ENCODE data around the gene BEST2. TPM values are rescaled to one million over a fixed set of nuclear protein-coding genes. Genes with fewer than 3 reads are reported as not detected.
"Not testable (repeated sequence)": the region's sequence is repeated elsewhere in the genome, so short reads cannot be mapped to it uniquely, and the experiment has no call there.

Gene BEST2
- total and polyA plus RNA-seq, 4 experiments from 2014 or later, result not detected

DNA sequence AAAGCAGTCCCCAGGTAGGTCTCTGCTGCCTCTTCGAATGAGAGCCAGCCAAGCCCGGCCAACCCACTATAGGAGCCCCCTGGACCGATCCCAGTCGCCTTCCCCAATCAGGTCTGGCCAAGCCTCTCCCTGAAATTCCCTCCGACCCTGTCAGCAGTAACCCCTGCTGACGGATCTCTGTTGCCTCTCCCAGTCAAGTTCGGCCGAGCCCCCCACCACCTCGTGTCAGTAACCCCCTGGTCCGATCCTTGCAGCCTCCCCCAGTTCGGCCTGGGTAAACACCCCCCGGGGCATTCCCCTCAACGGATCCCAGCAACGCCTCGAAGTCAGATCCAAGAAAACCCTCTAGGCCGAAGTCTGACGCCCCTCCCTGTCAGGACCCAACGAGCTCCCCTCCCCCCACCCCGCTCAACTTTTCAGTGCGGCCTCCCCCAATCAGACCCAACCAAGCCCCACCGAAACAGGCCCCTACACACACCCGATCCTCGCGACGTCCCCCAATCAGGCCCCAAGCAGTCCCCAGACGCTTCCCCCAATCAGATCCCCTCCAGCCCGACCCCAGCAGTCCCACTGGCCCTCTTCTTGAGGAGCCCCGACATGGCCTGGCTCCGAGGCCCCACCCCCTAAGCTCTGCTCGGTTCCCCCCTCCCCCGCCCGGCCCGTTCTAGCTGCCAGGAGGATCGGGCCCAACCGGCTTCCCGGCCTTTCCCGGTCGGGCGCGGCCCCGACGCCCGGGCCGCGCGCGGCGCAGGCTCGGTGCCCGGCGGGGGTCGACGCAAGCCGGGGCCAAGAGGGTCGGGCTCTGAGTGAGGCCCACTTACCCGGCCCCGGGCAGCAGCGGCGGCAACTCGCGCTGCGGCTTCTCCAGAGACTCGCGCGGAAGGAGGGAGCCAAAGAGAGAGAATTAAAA lies 29.7 kb upstream of the BEST2 start:
- H3K4me1 ChIP-seq (ENCODE audit: insufficient read depth, low read length), result peaks cover 30% of the 10 kb centered on the region
- peaks cover 0 to 4% (median 0%) of the 10 kb centered on the region in 8 donors for H3K9me3 Mint-ChIP-seq
- H3K27me3 ChIP-seq (ENCODE audit: insufficient read depth, low read length), result no peaks in the 10 kb centered on the region
- intact Hi-C loops (cut with micrococcal nuclease), result loop anchor here (1.0 to 5.0 kb wide), 2 partner anchors 12 to 40 kb away; partner anchors contain the start of genes DHPS and TRIR
- H3K4me3 Mint-ChIP-seq, result peak overlapping the region; percentile 91 to 98 (median 94)
- peaks cover 21 to 53% (median 35%) of the 10 kb centered on the region in 4 donors for H3K4me1 Mint-ChIP-seq
- H3K36me3 ChIP-seq (ENCODE audit: insufficient read depth, low read length), result peaks cover 6% of the 10 kb centered on the region
- H3K27me3 Mint-ChIP-seq, result peaks cover 0 to 1% of the 10 kb centered on the region in 2 donors
- ChIA-PET POLR2A (ENCODE audit: partially characterized antibody) (interaction anchor here (0.9 to 5.9 kb wide), 20 partner anchors 8 to 226 kb away, joined by 3 to 135 read pairs (median 4); partner anchors contain the start of genes DHPS, FBXW9, GET3 and JUNB), CTCF (ENCODE audit: partially characterized antibody) (interaction anchor here (1.2 to 12.0 kb wide), 8 partner anchors 11 to 74 kb away, joined by 3 to 126 read pairs (median 6); partner anchors contain the start of genes DHPS and TRIR)
- H3K27ac Mint-ChIP-seq, result peak overlapping the region; percentile 89 to 98 (median 95)
- DNase-seq, result peak in 3 of 5 donors; percentile 37 to 69 (median 46)
- no peaks in the 10 kb centered on the region for H3K9me3 ChIP-seq (ENCODE audit: control insufficient read depth in 1 of 2, low read length in 2 of 2)
- peak overlapping the region; percentile 73 for H3K27ac ChIP-seq (ENCODE audit: low read depth, low read length)
- peaks cover 6 to 27% of the 10 kb centered on the region in 2 donors for H3K36me3 Mint-ChIP-seq
- H3K4me3 ChIP-seq (ENCODE audit: low read length in 2 of 2), result peak overlapping the region; percentile 61 to 78

DNA sequence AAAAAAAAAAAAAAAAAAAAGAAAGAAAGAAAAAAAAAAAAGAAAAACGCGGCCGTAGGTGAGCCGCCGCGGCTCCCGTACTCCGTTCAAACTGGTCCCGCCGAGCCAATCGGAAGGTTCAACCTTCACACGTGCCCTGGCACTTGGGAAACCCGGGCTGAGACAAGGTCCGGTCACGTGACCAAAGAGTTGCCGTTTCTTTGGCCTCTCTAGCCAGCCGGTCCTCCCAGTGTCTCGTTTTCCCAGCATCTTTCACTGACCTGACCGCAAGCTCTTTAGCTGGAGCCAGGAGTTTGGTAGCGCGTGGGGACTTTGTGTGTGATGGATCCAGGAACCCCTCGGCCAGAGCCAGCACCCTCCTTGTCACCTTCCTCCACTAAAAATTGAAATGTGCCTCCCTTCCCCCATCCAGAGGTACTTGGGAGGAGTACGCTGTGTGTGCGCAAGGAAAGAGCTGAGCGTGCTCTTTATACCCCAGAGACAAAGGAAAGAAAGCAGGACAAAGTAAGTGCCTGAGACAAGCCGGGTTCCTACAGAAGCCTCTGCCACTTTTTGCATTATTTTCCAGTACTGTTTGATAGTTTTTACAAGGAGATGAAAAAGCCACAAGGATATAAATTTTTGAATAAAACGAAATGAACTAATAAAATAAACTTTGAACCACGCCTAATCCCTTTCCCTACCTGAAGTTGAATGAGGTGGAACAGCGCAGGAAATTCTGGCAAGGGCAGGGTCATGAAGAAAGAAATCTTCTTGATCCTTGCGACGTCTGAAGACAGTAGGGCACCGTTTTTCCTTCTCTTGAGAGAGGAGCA lies 28.8 kb upstream of the BEST2 start:
- peak overlapping the region; percentile 21 to 78 for H3K4me3 ChIP-seq (ENCODE audit: low read length in 2 of 2)
- no peaks in the 10 kb centered on the region for H3K27me3 ChIP-seq (ENCODE audit: insufficient read depth, low read length)
- intact Hi-C loops (cut with micrococcal nuclease), result loop anchor here (1.0 to 5.0 kb wide), 3 partner anchors 12 to 40 kb away; partner anchors contain the start of genes DHPS, FBXW9 and TRIR
- H3K4me1 Mint-ChIP-seq, result peaks cover 21 to 54% (median 35%) of the 10 kb centered on the region in 4 donors
- peak overlapping the region; percentile 73 for H3K27ac ChIP-seq (ENCODE audit: low read depth, low read length)
- H3K9me3 Mint-ChIP-seq, result peaks cover 0 to 4% (median 0%) of the 10 kb centered on the region in 8 donors
- DNase-seq, result peak; percentile 91 to 97 (median 95)
- ChIA-PET POLR2A (ENCODE audit: partially characterized antibody) (interaction anchor here (0.9 to 5.9 kb wide), 22 partner anchors 9 to 243 kb away, joined by 3 to 135 read pairs (median 4); partner anchors contain the start of genes DHPS, FBXW9, GET3 and JUNB), CTCF (ENCODE audit: partially characterized antibody) (interaction anchor here (1.2 to 12.0 kb wide), 12 partner anchors 10 to 125 kb away, joined by 3 to 126 read pairs (median 4); partner anchors contain the start of genes DHPS, GET3, JUNB and TRIR)
- peaks cover 30% of the 10 kb centered on the region for H3K4me1 ChIP-seq (ENCODE audit: insufficient read depth, low read length)
- H3K27ac Mint-ChIP-seq, result peak overlapping the region; percentile 88 to 98 (median 93)
- H3K9me3 ChIP-seq (ENCODE audit: control insufficient read depth in 1 of 2, low read length in 2 of 2), result no peaks in the 10 kb centered on the region
- peaks cover 6 to 27% of the 10 kb centered on the region in 2 donors for H3K36me3 Mint-ChIP-seq
- H3K4me3 Mint-ChIP-seq, result peak overlapping the region; percentile 87 to 98 (median 92)
- peaks cover 0 to 1% of the 10 kb centered on the region in 2 donors for H3K27me3 Mint-ChIP-seq
- peaks cover 5% of the 10 kb centered on the region for H3K36me3 ChIP-seq (ENCODE audit: insufficient read depth, low read length)

- intact Hi-C loops (cut with micrococcal nuclease), result loop anchor here (1.0 to 5.0 kb wide), 2 partner anchors 27 to 41 kb away; partner anchors contain the start of genes DHPS and FBXW9
- peaks cover 0 to 4% (median 0%) of the 10 kb centered on the region in 8 donors for H3K9me3 Mint-ChIP-seq
- DNase-seq, result no peak
- CTCF ChIA-PET (ENCODE audit: partially characterized antibody), result interaction anchor here (0.6 to 12.0 kb wide), 12 partner anchors 10 to 125 kb away, joined by 3 to 126 read pairs (median 4); partner anchors contain the start of genes GET3, JUNB and TRIR
- Histone ChIP-seq H3K9me3 (ENCODE audit: control insufficient read depth in 1 of 2, low read length in 2 of 2) (no peaks in the 10 kb centered on the region), H3K27me3 (ENCODE audit: insufficient read depth, low read length) (no peaks in the 10 kb centered on the region), H3K4me3 (ENCODE audit: low read length in 2 of 2) (peak overlapping the region; percentile 21 to 78), H3K4me1 (ENCODE audit: insufficient read depth, low read length) (peaks cover 30% of the 10 kb centered on the region), H3K27ac (ENCODE audit: low read depth, low read length) (peak overlapping the region; percentile 68), H3K36me3 (ENCODE audit: insufficient read depth, low read length) (peaks cover 5% of the 10 kb centered on the region)
- peaks cover 21 to 54% (median 35%) of the 10 kb centered on the region in 4 donors for H3K4me1 Mint-ChIP-seq
- H3K27ac Mint-ChIP-seq, result peak overlapping the region; percentile 88 to 98 (median 93)
- H3K4me3 Mint-ChIP-seq, result peak overlapping the region; percentile 87 to 98 (median 92)
- POLR2A ChIA-PET (ENCODE audit: partially characterized antibody), result interaction anchor here (0.5 to 5.9 kb wide), 18 partner anchors 9 to 456 kb away, joined by 3 to 135 read pairs (median 6); partner anchors contain the start of genes DHPS, FBXW9, GET3 and JUNB
- H3K36me3 Mint-ChIP-seq, result peaks cover 6 to 27% of the 10 kb centered on the region in 2 donors
- peaks cover 0 to 1% of the 10 kb centered on the region in 2 donors for H3K27me3 Mint-ChIP-seq
These were observed 28.3 kb upstream of the BEST2 start for GRCh38 chr19:12723381-12723640.

GRCh38 chr19:12723641-12724426 lies 27.8 kb upstream of the BEST2 start, which contains the start of gene TNPO2:
TSS of gene TNPO2 (minus strand) at chr19:12723932. CDS start at chr19:12720977, 2,955 bp downstream.
- Histone ChIP-seq H3K9me3 (ENCODE audit: control insufficient read depth in 1 of 2, low read length in 2 of 2) (no peaks in the 10 kb centered on the region), H3K4me3 (ENCODE audit: low read length in 2 of 2) (peak within 1 kb of the TSS; percentile 21 to 78), H3K4me1 (ENCODE audit: insufficient read depth, low read length) (peaks cover 30% of the 10 kb centered on the region), H3K36me3 (ENCODE audit: insufficient read depth, low read length) (peaks cover 4% of the 10 kb centered on the region), H3K27ac (ENCODE audit: low read depth, low read length) (peak within 1 kb of the TSS; percentile 68), H3K27me3 (ENCODE audit: insufficient read depth, low read length) (no peaks in the 10 kb centered on the region)
- intact Hi-C loops (cut with micrococcal nuclease), result loop anchor here (1.0 to 5.0 kb wide), 2 partner anchors 28 to 42 kb away; partner anchors contain the start of genes DHPS and FBXW9
- Mint-ChIP-seq H3K27ac (peak within 1 kb of the TSS; percentile 88 to 98 (median 93)), H3K36me3 (peaks cover 1 to 23% of the 10 kb centered on the region in 2 donors), H3K9me3 (peaks cover 0 to 4% (median 0%) of the 10 kb centered on the region in 8 donors), H3K4me3 (peak within 1 kb of the TSS; percentile 87 to 98 (median 92)), H3K4me1 (peaks cover 18 to 52% (median 35%) of the 10 kb centered on the region in 4 donors), H3K27me3 (peaks cover 0 to 1% of the 10 kb centered on the region in 2 donors)
- ChIA-PET POLR2A (ENCODE audit: partially characterized antibody) (interaction anchor here (0.5 to 5.9 kb wide), 17 partner anchors 9 to 1798 kb away, joined by 3 to 135 read pairs (median 5); partner anchors contain the start of genes DHPS, FBXW9, GET3 and JUNB), CTCF (ENCODE audit: partially characterized antibody) (interaction anchor here (0.6 to 12.0 kb wide), 10 partner anchors 9 to 124 kb away, joined by 3 to 126 read pairs (median 4); partner anchors contain the start of genes GET3, JUNB and TRIR)
- DNase-seq, result peak; percentile 50 to 69 (median 55)

DNA sequence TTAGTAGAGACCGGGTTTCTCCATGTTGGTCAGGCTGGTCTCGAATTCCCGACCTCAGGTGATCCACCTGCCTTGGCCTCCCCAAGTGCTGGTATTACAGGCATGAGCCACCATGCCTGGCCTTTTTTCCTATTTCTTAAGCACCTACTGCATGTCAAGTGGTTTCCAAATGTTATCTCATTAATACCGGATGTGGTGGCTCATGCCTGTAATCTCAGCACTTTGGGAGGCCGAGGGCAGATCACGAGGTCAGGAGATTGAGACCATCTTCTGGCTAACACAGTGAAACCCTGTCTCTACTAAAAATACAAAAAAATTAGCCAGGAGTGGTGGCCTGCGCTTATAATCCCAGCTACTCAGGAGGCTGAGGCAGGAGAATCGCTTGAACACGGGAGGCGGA lies 26.0 kb upstream of the BEST2 start:
- H3K9me3 ChIP-seq (ENCODE audit: control insufficient read depth in 1 of 2, low read length in 2 of 2); H3K27me3 Mint-ChIP-seq; H3K9me3 Mint-ChIP-seq; CTCF ChIA-PET (ENCODE audit: partially characterized antibody); DNase-seq; H3K27ac ChIP-seq (ENCODE audit: low read depth, low read length); H3K4me3 ChIP-seq (ENCODE audit: low read length in 2 of 2); H3K27me3 ChIP-seq (ENCODE audit: insufficient read depth, low read length); H3K4me3 Mint-ChIP-seq; intact Hi-C loops (cut with micrococcal nuclease): not testable (repeated sequence)
- H3K36me3 Mint-ChIP-seq, result peaks cover 8 to 35% of the 10 kb centered on the region in 2 donors
- POLR2A ChIA-PET (ENCODE audit: partially characterized antibody), result interaction anchor here (1.2 to 5.9 kb wide), 2 partner anchors 7 to 30 kb away, joined by 3 to 135 read pairs; partner anchors contain the start of gene TRIR
- Histone ChIP-seq H3K4me1 (ENCODE audit: insufficient read depth, low read length) (peaks cover 25% of the 10 kb centered on the region), H3K36me3 (ENCODE audit: insufficient read depth, low read length) (peaks cover 18% of the 10 kb centered on the region)
- H3K4me1 Mint-ChIP-seq, result peaks cover 20 to 50% (median 35%) of the 10 kb centered on the region in 4 donors
- H3K27ac Mint-ChIP-seq, result peak overlapping the region in 2 of 7 donors; percentile 43 to 84
